ENCODE measurements around the gene ACAP1. TPM values are rescaled to one million over a fixed set of nuclear protein-coding genes. Genes with fewer than 3 reads are reported as not detected.

The ACAP1 gene
- total and polyA plus RNA-seq, 4 donors = 1.1 to 7.4 (median 4.7) TPM

DNA sequence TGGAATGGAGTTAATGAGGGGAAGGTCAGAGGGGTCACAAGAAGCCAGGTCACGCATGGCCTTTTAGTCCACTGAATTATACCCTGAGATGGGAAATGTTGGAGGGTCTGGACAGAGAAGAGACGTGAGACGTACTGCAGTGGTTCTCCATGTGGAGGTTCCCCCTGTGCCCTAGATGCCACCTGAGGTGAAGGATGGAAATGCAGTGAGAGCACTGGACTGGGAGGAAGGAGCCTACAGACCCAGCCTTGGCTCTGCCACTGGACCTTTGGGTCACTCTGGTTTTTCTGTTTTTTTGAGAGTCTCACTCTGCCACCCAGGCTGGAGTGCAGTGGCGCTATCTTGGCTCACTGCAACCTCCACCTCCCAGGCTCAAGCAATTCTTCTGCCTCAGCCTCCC lies 59.8 kb downstream of the ACAP1 start:
- H3K9me3 ChIP-seq (ENCODE audit: control insufficient read depth in 4 of 4, low read length in 3 of 4) = no peaks in the 10 kb centered on the region
- H3K4me3 ChIP-seq (ENCODE audit: low read depth in 1 of 3, low read length in 3 of 3) = no peak overlapping the region
- no peaks in the 10 kb centered on the region for H3K27me3 ChIP-seq (ENCODE audit: control insufficient read depth in 4 of 4, insufficient read depth in 4 of 4, low read length in 3 of 4)
- H3K36me3 ChIP-seq (ENCODE audit: control insufficient read depth in 4 of 4, insufficient read depth in 3 of 4, low read depth in 1 of 4, low read length in 3 of 4) = peaks cover 0 to 2% (median 0%) of the 10 kb centered on the region in 4 donors
- no peak for DNase-seq (ENCODE audit: low spot score)
- 91% methylated on average over 4 of the region's 4 CpGs for WGBS
- TF ChIP-seq FOXA1 (IDR thresholded peaks at IDR 0.05) (no peak), JUND (IDR thresholded peaks at IDR 0.05) (no peak), SP1 (IDR thresholded peaks at IDR 0.05) (no peak), HNF4A (conservative IDR thresholded peaks at IDR 0.05) (no peak), GABPA (IDR thresholded peaks at IDR 0.05 in 1 of 2, conservative IDR thresholded peaks at IDR 0.05 in 1 of 2) (no peak), TAF1 (conservative IDR thresholded peaks at IDR 0.05) (no peak), HNF4G (IDR thresholded peaks at IDR 0.05) (no peak)
- TF ChIP-seq, protein P1, sequence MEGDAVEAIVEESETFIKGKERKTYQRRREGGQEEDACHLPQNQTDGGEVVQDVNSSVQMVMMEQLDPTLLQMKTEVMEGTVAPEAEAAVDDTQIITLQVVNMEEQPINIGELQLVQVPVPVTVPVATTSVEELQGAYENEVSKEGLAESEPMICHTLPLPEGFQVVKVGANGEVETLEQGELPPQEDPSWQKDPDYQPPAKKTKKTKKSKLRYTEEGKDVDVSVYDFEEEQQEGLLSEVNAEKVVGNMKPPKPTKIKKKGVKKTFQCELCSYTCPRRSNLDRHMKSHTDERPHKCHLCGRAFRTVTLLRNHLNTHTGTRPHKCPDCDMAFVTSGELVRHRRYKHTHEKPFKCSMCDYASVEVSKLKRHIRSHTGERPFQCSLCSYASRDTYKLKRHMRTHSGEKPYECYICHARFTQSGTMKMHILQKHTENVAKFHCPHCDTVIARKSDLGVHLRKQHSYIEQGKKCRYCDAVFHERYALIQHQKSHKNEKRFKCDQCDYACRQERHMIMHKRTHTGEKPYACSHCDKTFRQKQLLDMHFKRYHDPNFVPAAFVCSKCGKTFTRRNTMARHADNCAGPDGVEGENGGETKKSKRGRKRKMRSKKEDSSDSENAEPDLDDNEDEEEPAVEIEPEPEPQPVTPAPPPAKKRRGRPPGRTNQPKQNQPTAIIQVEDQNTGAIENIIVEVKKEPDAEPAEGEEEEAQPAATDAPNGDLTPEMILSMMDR (IDR thresholded peaks at IDR 0.05; ENCODE audit: low read depth, low read length, missing input control) = no peak
- no peak overlapping the region for H3K9ac ChIP-seq (ENCODE audit: low read depth in 1 of 2, low read length in 2 of 2)
- peaks cover 0 to 15% (median 8%) of the 10 kb centered on the region in 4 donors for H3K4me1 ChIP-seq (ENCODE audit: control insufficient read depth in 4 of 4, insufficient read depth in 4 of 4, low read length in 3 of 4)
- no peak overlapping the region for H3K27ac ChIP-seq (ENCODE audit: low read depth in 1 of 2, low read length in 2 of 2)

- WGBS = 88% methylated on average over 2 of the region's 2 CpGs
- TF ChIP-seq SP1 (IDR thresholded peaks at IDR 0.05) = no peak
- TF ChIP-seq ZBTB33 (IDR thresholded peaks at IDR 0.05) = no peak
- TF ChIP-seq ATF3 (IDR thresholded peaks at IDR 0.05) = no peak
- TF ChIP-seq RXRA (IDR thresholded peaks at IDR 0.05) = no peak
- no peak for TF ChIP-seq FOXA2 (IDR thresholded peaks at IDR 0.05)
- TF ChIP-seq HNF4A (conservative IDR thresholded peaks at IDR 0.05) = no peak
- no peak for TF ChIP-seq GABPA (IDR thresholded peaks at IDR 0.05 in 1 of 2, conservative IDR thresholded peaks at IDR 0.05 in 1 of 2)
- no peak overlapping the region for H3K9ac ChIP-seq (ENCODE audit: low read depth in 1 of 2, low read length in 2 of 2)
- H3K9me3 ChIP-seq (ENCODE audit: control insufficient read depth in 4 of 4, low read length in 3 of 4) = no peaks in the 10 kb centered on the region
- no peaks in the 10 kb centered on the region for H3K36me3 ChIP-seq (ENCODE audit: control insufficient read depth in 4 of 4, insufficient read depth in 3 of 4, low read depth in 1 of 4, low read length in 3 of 4)
- no peaks in the 10 kb centered on the region for H3K27me3 ChIP-seq (ENCODE audit: control insufficient read depth in 4 of 4, insufficient read depth in 4 of 4, low read length in 3 of 4)
- DNase-seq (ENCODE audit: low spot score) = no peak
- H3K4me1 ChIP-seq (ENCODE audit: control insufficient read depth in 4 of 4, insufficient read depth in 4 of 4, low read length in 3 of 4) = peaks cover 0 to 21% (median 14%) of the 10 kb centered on the region in 4 donors
- H3K4me3 ChIP-seq (ENCODE audit: low read depth in 1 of 3, low read length in 3 of 3) = no peak overlapping the region
- no peak overlapping the region for H3K27ac ChIP-seq (ENCODE audit: low read depth in 1 of 2, low read length in 2 of 2)
Measured at GRCh38 chr17:7398612-7399011, 62.3 kb downstream of the ACAP1 start.

Small RNAs within 50 kb of the gene (small RNA-seq; reads per million reads assigned to genes)
- not detected for gene AC026954.2

Other genes with a start within 250 kb of the ACAP1 start
Only the 30 nearest of the 35 such genes appear.
- gene ASGR1, start 157.2 kb upstream of the ACAP1 start, total RNA-seq = 100 to 1,000 TPM; 127 to 401 TPM
- 100 to 1,000 TPM; 541 to 728 TPM for gene ASGR1, start 157.2 kb upstream of the ACAP1 start, polyA plus RNA-seq
- 1 to 10 TPM; 2.1 to 5.7 TPM for gene DLG4, start 116.7 kb upstream of the ACAP1 start, total RNA-seq
- gene DLG4, start 116.7 kb upstream of the ACAP1 start, polyA plus RNA-seq = 1 to 10 TPM in 1 of 2 donors, under 1 TPM in 1; 0.40 to 1.6 TPM
- 1,000 to 10,000 TPM in 1 of 2 donors, 100 to 1,000 TPM in 1; 185 to 1,110 TPM for gene ACADVL, start 116.6 kb upstream of the ACAP1 start, total RNA-seq
- 1,000 to 10,000 TPM; 1,107 to 1,301 TPM for gene ACADVL, start 116.6 kb upstream of the ACAP1 start, polyA plus RNA-seq
- gene DVL2, start 102.0 kb upstream of the ACAP1 start, total RNA-seq = 10 to 100 TPM; 16.7 to 24.5 TPM
- gene DVL2, start 102.0 kb upstream of the ACAP1 start, polyA plus RNA-seq = 1 to 10 TPM; 3.4 to 5.9 TPM
- 10 to 100 TPM; 14.6 to 15.8 TPM for gene PHF23, start 97.1 kb upstream of the ACAP1 start, total RNA-seq
- gene PHF23, start 97.1 kb upstream of the ACAP1 start, polyA plus RNA-seq = 10 to 100 TPM; 14.0 to 18.3 TPM
- 10 to 100 TPM; 74.4 to 88.4 TPM for gene GABARAP, start 94.1 kb upstream of the ACAP1 start, total RNA-seq
- 100 to 1,000 TPM; 322 to 489 TPM for gene GABARAP, start 94.1 kb upstream of the ACAP1 start, polyA plus RNA-seq
- gene CTDNEP1, start 84.8 kb upstream of the ACAP1 start, total RNA-seq = 10 to 100 TPM; 15.2 to 21.9 TPM
- gene CTDNEP1, start 84.8 kb upstream of the ACAP1 start, polyA plus RNA-seq = 10 to 100 TPM; 11.0 to 28.6 TPM
- gene ELP5, start 84.3 kb upstream of the ACAP1 start, total RNA-seq = 10 to 100 TPM; 19.3 to 24.1 TPM
- gene ELP5, start 84.3 kb upstream of the ACAP1 start, polyA plus RNA-seq = 10 to 100 TPM; 29.1 to 38.4 TPM
- 10 to 100 TPM in 1 of 2 donors, 1 to 10 TPM in 1; 3.0 to 20.2 TPM for gene CLDN7, start 74.1 kb upstream of the ACAP1 start, total RNA-seq
- gene CLDN7, start 74.1 kb upstream of the ACAP1 start, polyA plus RNA-seq = 10 to 100 TPM; 19.1 to 35.0 TPM
- 10 to 100 TPM in 1 of 2 donors, 1 to 10 TPM in 1; 1.2 to 10.6 TPM for gene SLC2A4, start 54.8 kb upstream of the ACAP1 start, total RNA-seq
- gene SLC2A4, start 54.8 kb upstream of the ACAP1 start, polyA plus RNA-seq = 1 to 10 TPM in 1 of 2 donors, under 1 TPM in 1; 0.42 to 1.9 TPM
- gene YBX2, start 41.9 kb upstream of the ACAP1 start, total RNA-seq = under 1 TPM; 0.61 to 0.75 TPM
- gene YBX2, start 41.9 kb upstream of the ACAP1 start, polyA plus RNA-seq = under 1 TPM; 0.33 to 0.53 TPM
- 100 to 1,000 TPM; 179 to 206 TPM for gene EIF5A, start 28.9 kb upstream of the ACAP1 start, total RNA-seq
- gene EIF5A, start 28.9 kb upstream of the ACAP1 start, polyA plus RNA-seq = 100 to 1,000 TPM; 399 to 506 TPM
- gene GPS2, start 21.2 kb upstream of the ACAP1 start, total RNA-seq = 10 to 100 TPM; 20.8 TPM
- gene GPS2, start 21.2 kb upstream of the ACAP1 start, polyA plus RNA-seq = 10 to 100 TPM; 24.7 to 43.1 TPM
- 10 to 100 TPM in 1 of 2 donors, 1 to 10 TPM in 1; 8.1 to 14.2 TPM for gene NEURL4, start 7.2 kb upstream of the ACAP1 start, total RNA-seq
- 1 to 10 TPM in 1 of 2 donors, under 1 TPM in 1; 0.76 to 6.6 TPM for gene NEURL4, start 7.2 kb upstream of the ACAP1 start, polyA plus RNA-seq
- gene KCTD11, start 15.6 kb downstream of the ACAP1 start, total RNA-seq = 1 to 10 TPM in 1 of 2 donors, under 1 TPM in 1; 0.89 to 2.0 TPM
- gene KCTD11, start 15.6 kb downstream of the ACAP1 start, polyA plus RNA-seq = 1 to 10 TPM in 1 of 2 donors, under 1 TPM in 1; 0.39 to 3.5 TPM
- gene TMEM95, start 18.6 kb downstream of the ACAP1 start, total RNA-seq = not detected
- gene TMEM95, start 18.6 kb downstream of the ACAP1 start, polyA plus RNA-seq = not detected
- gene TNK1, start 44.6 kb downstream of the ACAP1 start, total RNA-seq = 1 to 10 TPM in 1 of 2 donors, under 1 TPM in 1; 0.05 to 3.2 TPM
- gene TNK1, start 44.6 kb downstream of the ACAP1 start, polyA plus RNA-seq = 1 to 10 TPM; 1.9 to 3.5 TPM
- 1 to 10 TPM; 2.8 to 4.2 TPM for gene PLSCR3, start 58.0 kb downstream of the ACAP1 start, total RNA-seq
- 10 to 100 TPM in 1 of 2 donors, 1 to 10 TPM in 1; 4.0 to 10.9 TPM for gene PLSCR3, start 58.0 kb downstream of the ACAP1 start, polyA plus RNA-seq
- gene TMEM256, start 67.6 kb downstream of the ACAP1 start, total RNA-seq = 100 to 1,000 TPM in 1 of 2 donors, 10 to 100 TPM in 1; 30.0 to 130 TPM
- gene TMEM256, start 67.6 kb downstream of the ACAP1 start, polyA plus RNA-seq = 10 to 100 TPM; 95.6 to 99.8 TPM
- gene NLGN2, start 71.3 kb downstream of the ACAP1 start, total RNA-seq = 1 to 10 TPM in 1 of 2 donors, under 1 TPM in 1; 0.47 to 1.3 TPM
- gene NLGN2, start 71.3 kb downstream of the ACAP1 start, polyA plus RNA-seq = 1 to 10 TPM in 1 of 2 donors, under 1 TPM in 1; 0.24 to 2.4 TPM
- not detected for gene SPEM1, start 83.8 kb downstream of the ACAP1 start, total RNA-seq
- not detected for gene SPEM1, start 83.8 kb downstream of the ACAP1 start, polyA plus RNA-seq
- not detected for gene SPEM2, start 89.1 kb downstream of the ACAP1 start, total RNA-seq
- not detected for gene SPEM2, start 89.1 kb downstream of the ACAP1 start, polyA plus RNA-seq
- gene SPEM3, start 92.3 kb downstream of the ACAP1 start, total RNA-seq = not detected
- not detected for gene SPEM3, start 92.3 kb downstream of the ACAP1 start, polyA plus RNA-seq
- gene TMEM102, start 98.9 kb downstream of the ACAP1 start, total RNA-seq = 1 to 10 TPM; 1.6 to 2.9 TPM
- 1 to 10 TPM; 1.6 to 3.3 TPM for gene TMEM102, start 98.9 kb downstream of the ACAP1 start, polyA plus RNA-seq
- gene FGF11, start 103.0 kb downstream of the ACAP1 start, total RNA-seq = under 1 TPM; 0.19 to 0.25 TPM
- gene FGF11, start 103.0 kb downstream of the ACAP1 start, polyA plus RNA-seq = under 1 TPM; 0.17 to 0.21 TPM
- 1 to 10 TPM; 4.2 to 7.4 TPM for gene CHRNB1, start 108.5 kb downstream of the ACAP1 start, total RNA-seq
- 10 to 100 TPM in 1 of 2 donors, 1 to 10 TPM in 1; 7.0 to 11.5 TPM for gene CHRNB1, start 108.5 kb downstream of the ACAP1 start, polyA plus RNA-seq
- 1 to 10 TPM; 4.6 to 6.0 TPM for gene ZBTB4, start 143.1 kb downstream of the ACAP1 start, total RNA-seq
- gene ZBTB4, start 143.1 kb downstream of the ACAP1 start, polyA plus RNA-seq = 1 to 10 TPM; 1.5 to 5.7 TPM
- not detected for gene SLC35G6, start 144.9 kb downstream of the ACAP1 start, total RNA-seq
- gene SLC35G6, start 144.9 kb downstream of the ACAP1 start, polyA plus RNA-seq = not detected
- 10 to 100 TPM; 53.5 to 54.4 TPM for gene POLR2A, start 147.8 kb downstream of the ACAP1 start, total RNA-seq
- 10 to 100 TPM; 13.3 to 16.2 TPM for gene POLR2A, start 147.8 kb downstream of the ACAP1 start, polyA plus RNA-seq
- gene TNFSF12, start 212.5 kb downstream of the ACAP1 start, total RNA-seq = 1 to 10 TPM; 4.2 to 5.7 TPM
- gene TNFSF12, start 212.5 kb downstream of the ACAP1 start, polyA plus RNA-seq = 10 to 100 TPM in 1 of 2 donors, 1 to 10 TPM in 1; 5.2 to 13.1 TPM